NCI-H510A treated with DMSO at 0.1 percent for 48 hours (cell line): ENCODE data around the gene ARF1.

Experiments
- DNase-seq: peaks from one replicate; lab custom pipeline; 2025; lab: John Stamatoyannopoulos, UW

ARF1 gene

DNA sequence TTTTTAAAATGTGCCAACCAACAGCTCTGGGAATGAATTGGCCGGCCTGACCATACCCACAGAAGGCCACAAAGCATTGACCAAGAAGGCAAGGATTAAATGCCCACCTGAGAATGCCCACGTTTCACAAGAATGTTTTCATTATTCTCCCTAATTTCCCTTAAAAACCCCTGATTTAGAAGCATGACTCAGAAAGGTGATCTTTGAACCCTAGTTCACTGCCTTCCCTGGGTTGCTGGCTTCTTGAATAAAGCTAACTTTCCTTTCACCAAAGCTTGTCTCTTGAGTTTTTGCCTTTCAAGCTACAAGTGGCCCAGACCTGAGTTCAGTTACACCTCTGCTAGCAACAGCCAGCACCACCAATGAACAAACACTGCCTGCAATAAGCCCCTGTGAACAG is 41.0 kb downstream of the ARF1 start:
- DNase-seq: no peak

DNA sequence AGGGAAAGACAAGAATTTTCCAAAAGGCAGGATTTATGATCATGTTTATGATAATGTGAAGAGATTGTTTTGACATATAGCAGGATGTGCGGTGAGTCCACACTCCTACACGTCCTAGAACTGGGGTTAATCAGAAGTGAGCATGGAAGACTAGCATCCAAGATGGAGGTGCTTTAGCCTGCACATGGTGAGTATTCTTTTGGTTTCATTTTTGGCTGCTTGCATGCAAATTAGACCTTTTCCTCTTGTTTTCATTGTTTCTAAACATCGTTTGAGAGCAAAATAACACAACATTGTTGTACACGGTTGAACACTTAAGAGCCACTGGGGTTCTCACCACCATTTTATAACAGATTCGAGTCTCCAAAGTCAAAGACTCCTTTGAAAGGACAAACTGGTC is 42.7 kb downstream of the ARF1 start:
- no peak for DNase-seq

DNA sequence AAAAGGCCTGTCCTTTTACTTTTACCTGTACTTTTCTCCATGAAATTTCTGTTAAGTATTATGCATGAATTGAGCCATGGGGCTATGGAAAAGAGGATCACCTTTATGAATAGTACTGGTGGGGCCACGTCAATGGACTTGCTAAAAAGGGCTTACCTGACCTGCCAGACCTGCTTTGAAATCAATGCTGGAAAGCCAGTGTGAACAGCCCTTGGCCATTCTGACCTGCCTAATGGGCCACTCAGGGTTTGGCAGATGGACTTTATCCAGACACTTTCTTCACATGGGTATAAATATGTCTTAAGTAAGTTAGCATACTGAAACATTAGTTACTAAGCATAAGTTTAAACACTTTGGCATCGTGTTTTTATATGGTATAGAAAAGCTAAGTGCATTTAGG is 49.3 kb downstream of the ARF1 start:
- DNase-seq: no peak

DNA sequence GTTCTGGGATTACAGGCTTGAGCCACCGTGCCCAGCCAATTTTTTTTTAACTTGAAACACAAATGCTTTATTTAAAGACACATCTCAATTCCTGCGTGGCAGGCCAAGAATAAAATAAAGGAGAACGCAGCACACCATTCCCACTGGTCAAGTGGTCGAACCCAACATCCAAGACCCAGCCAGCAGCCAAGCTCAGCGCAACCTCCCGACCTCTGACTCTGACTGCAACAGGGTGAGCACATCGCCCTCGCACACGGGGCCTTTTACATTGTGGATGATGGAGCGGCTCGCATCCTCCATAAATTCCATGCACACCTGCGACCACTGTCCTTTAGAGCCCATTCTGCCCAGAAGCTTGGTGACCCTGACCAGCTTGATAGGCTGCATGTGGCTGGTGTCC is 52.1 kb downstream of the ARF1 start:
- DNase-seq: no peak

DNA sequence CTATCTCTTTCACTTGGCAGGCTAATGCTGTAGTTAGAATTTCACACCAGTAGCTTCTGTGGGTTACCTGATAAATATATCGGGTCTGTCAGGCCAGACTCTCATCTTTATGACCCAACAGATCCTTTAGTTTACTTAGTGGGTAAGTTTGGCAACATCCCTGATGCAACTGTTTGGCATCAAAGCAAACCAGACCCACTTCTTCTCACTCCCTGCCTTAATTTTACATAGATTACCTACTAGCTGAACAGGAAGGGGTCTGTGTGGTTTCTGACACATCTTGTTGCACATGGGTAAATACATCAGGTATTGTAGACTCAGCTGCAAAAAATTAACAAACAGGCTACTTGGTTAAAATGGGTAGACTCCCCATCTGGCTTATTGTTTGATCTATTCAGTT is 54.4 kb downstream of the ARF1 start:
- no peak for DNase-seq

DNA sequence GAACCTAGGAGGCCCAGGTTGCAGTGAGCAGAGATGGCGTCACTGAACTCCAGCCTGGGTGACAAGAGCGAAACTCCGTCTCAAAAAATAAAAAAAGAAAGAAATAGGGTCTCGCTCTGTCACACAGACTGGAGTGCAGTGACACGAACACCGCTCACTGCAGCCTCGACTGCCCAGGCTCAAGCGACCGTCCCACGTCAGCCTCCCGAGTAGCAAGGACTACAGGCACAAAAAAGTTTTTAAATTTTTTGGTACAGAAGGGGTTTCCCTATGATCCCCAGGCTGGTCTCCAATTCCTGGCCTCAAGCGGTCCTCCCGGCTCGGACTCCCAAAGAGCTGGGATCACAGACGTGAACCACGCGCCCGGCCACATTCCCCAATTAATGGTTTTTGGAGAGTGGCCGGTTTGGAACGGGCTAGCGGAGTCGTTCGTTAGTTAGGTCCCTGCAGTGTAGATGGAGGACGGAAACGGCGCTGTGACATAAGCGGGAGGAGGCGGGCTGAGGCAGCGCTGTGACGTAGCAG is 57.0 kb downstream of the ARF1 start:
- DNase-seq: no peak

DNA sequence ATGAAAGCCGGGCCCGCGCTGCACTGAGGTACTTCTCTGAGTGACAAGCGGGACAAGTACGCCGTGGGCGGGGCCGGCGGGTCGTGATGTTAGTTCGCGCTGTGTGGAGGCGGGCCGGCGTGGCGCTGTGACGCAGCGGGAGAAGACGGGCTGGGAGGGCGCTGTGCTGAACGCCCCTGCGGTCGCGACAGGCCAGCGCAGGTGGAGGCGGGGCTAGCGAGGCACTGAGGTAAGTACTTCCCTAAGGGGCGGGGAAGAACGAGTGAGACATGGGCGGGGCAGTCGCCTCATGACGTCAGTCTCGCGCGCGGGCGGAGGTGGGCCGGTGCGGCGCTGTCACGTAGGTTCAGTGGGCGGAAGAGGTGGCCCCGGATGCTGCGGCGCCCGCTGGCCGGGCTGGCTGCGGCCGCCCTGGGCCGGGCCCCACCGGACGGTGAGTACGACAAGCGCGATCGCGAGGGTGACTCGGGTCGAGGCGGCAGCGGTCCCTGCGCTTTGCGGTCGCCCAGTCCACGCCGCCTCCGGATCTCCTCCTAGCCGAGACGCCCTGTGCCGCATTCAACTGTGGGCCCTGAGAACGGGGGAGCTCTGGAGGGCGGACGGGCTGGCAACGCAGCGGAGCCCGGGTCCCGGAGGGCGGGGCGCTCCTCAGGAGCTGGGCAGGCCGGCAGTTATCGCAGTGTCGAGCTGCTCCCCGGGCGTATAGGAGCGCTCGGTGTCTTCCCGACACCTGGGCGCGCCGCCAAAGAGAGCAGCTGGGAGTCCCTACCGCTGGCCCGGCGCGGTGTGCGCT is 57.6 kb downstream of the ARF1 start, which contains the start of gene GUK1:
Gene GUK1, plus strand, starts transcription at position 349 of the 793 bp plus-strand sequence. Its CDS starts 24 bp downstream, at position 373.
- peak; percentile 97 for DNase-seq

DNA sequence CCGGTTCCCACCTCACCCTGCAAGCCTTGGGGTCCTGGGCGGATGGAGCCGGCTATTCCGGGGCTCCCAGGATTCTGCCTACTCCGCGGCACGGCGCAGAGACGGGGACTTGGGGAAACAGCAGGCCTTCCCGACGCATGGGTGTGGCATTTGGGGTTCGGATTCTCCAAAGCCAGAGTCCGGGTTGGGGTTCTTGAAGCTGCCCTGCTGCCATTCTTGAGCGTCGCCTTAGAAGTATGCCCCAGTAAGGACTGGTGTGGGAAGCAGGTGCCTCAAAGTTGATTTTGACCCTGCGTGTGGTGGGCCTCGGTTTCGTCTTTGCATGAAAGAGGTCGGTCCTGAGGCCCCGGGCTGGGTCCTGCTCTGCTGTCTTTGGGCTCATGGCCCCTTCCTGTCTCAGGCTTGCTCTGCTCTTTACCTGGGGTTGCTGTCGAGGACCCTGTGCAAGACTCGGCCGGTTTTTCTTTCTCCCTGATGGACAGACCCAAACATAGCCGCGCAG is 58.3 kb downstream of the ARF1 start:
- DNase-seq: no peak

DNA sequence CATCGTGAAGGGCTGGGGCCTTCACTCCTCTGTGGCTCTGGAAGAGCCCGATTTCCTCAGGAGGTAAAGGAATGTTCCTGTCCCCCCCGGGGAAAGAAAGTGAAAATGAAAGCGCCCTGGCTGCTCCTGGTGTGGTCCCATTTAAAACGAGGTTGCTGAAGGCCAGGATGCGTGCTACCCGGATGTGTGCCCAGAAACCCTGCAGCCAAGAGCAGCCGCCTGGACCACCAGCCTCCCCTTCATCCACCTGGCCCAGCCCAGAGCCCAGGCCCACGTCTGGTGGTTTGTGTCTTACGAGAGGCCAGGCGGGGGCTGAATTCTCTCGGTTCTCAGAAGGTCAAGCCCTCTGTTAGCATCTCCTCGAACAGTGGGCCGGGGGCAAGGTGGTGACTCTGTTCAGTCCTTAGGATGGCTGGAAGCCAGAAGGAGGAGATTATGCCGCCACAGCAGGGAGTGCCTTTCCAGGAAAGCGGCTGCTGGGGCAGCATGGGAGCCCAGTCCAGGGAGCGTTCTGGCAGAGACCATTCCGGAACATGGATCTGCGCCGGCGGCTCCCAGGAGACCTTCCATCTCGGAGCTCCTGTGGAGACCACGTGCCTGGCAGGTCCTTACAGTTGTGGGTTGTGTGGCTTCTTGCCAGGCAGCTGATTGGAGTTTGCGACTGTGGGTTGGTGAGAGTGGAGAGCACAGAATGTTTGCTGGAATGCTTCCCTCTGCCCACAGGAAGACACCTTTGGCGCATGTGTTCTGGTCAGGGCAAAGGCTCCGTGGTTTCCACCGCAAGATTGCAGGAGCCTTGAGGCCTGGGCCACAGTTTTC is 58.9 kb downstream of the ARF1 start:
- no peak for DNase-seq

DNA sequence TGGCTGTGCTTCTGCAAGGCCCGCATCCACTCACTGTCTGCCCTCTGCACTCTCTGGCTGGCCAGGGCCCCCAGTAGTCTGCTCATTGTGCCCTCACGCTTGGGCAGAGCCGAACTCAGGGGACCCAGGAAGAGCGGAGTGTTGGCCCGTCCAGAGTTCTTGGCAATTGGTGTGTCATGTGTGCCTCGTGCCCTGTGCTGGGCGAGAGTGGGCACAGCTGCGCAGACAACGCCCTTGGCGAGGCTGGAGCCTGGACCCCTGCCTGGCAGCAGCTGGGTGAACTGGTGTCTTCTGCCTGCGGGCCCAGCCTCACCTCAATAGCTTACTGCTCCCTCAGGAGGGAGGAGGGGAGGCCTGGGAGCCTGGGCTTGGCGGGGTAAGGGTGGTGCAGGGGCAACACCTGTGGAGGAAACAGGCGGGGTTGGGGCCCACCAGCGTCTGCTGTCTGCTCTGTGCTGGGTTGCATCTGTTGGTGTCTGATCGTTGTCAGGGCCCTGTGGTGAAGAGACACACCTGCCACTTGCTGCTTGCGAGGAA is 59.7 kb downstream of the ARF1 start:
- DNase-seq: no peak

DNA sequence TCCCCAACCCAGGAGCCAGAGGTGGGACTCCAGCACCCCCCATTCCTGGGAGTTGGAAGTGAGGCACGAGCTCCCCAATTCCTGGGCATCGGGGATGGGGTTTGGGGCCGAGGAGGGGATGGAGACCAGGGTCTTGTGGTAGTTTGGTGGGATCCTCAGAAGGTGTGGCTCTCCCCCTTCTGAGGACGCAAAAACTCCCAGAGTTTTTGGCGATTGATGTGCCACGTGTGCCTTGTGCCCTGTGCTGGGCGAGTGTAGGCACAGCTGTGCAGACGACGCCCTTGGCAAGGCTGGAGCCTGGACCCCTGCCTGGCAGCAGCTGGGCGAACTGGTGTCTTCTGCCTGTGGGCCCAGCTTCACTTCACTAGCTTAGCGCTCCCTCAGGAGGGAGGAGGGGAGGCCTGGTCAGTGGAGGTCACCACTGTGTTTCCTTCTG is 60.2 kb downstream of the ARF1 start:
- DNase-seq: no peak

DNA sequence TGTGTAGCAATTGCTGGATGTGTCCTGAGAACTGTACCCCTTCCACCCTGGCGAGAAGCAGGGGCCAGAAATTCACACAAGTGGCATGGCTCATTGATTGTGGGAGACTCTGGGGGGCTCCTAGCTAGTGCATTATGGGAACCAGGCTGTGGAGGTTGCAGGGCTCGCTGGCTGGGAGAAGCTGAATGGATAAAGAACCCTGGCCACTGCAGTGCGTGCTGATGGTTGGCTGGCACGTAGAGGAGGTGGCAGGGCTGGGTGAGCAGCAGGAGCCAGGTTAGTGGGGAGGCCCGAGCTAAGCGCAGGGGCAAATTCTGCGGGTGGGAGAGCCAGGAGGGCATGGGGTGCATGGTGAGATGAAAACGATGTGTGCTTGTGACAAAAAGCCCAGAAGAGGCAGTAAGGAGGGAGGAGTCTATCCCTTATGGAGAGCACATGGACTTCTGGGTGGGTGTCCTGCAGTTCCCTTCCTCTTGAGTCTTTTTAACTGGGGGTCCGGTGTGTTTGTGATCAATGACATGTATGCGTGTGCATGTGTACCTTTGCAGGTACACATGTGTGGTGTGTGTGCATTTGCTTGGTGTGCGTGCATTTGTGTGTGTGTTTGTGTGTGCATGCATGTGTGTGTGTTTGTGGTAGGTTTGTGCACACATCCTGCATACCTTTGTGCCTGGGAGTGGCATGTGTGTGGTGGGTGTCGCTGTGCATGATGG is 61.1 kb downstream of the ARF1 start:
- DNase-seq: no peak

DNA sequence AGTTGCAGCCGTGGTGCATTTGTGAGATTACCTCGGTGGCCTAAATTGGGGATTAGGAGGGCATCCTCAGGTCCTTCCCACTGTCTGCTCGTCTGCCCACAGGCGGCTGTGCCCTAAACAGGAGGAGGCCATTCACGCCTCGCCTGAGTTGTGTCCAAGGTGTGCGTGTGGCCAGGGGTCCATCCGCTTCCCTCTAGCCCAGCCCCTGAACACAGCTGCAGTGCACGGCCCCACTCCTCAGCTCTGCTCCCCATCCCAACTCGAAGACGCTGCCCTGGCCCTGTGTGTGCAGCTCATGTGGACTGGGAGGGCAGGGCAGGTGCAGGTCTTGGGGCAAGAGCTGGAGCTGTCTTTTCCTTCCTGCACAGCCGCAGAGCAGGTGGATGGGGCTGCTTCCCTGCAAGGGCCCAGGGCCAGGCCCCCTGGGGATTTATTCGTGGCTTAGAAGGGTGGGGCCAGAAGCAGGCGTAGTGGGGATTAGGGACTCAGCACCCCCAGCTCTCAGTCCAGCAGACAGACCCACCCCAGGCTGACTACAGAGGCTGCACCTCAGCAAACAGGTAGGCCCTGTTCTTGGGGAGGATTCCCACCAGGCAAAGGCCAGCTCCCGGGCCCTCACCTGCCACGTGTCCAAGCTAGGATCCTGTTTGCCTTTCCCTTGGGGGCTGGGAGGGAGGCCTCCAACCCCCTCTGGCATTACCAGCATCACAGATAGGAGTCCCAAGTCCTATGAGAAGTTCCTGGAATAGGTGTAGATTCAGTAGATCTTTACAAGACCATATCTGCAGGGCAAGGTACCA is 61.9 kb downstream of the ARF1 start:
- no peak for DNase-seq

DNA sequence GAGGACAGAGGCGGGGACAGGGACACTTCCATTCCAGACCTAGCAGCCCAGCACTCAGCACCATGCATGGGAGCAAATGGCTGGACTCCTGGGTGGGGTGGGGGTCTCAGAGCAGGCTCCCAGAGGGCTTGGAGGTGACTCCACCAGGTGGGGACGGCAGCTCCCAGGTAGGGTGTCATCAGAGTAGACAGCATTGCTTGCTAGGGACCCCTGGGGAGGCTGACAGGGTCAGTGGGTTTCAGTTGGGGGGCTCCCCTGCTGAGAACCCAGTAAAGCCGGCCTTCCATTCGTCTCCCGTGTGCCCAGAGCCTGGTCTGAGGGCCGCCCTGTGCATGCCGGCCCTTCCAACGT is 62.5 kb downstream of the ARF1 start:
- no peak for DNase-seq

DNA sequence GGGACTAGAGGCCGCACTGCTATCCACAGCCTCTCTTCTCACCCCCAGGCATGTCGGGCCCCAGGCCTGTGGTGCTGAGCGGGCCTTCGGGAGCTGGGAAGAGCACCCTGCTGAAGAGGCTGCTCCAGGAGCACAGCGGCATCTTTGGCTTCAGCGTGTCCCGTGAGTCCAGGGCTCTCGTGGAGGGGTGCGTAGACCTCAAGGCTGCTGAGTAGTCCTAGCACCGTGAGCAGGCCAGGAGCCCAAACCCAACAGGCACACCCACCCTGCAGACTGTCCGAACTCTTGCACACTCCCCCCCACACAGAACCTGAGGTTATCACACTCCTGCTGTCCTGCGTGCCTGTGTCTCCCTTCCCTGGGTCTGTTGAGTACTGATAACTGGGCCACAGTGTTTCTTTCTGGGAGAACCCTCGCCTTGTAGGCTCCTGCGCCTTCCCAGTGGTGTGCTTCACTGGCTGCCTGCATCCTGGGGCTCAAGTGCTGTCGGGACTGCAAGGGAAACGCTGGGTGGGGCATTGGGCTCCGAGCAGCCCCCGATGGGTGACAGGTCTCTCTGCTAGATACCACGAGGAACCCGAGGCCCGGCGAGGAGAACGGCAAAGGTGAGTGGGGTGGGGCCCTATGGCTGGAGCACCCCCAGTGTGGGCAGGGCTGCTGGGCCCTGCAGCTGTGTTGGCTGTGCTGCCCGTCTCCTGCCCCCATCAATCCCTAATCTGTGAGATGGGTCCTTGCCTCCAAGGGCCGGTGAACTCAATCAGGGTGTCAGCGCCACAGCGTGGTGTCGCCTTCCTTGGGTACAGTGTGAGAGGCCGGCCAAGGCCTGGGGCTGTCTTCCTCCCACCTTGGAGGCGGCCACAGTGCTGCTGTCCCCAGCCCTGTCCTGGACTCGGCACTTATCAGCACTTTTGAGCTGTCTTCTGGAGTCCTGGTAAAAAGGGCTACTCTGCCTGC is 63.2 kb downstream of the ARF1 start:
- no peak for DNase-seq

DNA sequence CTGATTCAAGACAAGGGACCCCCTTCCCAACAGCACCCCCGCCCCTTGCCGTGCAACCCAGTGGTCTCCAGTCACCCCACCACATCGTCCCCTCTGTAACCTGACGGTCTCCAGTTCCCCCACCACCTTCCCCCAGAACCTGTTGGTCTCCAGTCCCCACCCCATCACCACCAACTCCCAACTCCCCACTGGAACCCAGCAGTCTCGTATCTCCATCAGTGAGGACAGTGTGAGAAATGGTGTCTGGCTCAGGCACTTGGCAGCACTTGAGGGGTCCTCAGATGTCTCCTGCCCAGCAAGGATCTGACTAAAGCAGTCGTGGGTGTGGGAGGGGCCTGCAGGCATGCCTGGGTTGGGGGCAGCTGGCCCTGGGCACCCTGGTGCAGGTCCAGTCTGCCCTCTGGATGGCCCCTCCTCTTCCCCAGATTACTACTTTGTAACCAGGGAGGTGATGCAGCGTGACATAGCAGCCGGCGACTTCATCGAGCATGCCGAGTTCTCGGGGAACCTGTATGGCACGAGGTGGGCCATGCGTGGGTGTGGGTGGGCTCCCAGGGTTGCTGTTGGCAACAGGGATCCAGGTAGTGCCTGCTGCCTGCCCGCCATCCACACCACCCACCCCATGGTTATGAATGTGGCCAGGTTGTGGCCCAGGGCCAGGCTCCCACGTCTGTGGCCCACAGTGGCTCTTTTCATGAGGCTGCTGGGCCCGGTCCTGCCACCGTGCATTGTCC is 64.1 kb downstream of the ARF1 start:
- DNase-seq: no peak

DNA sequence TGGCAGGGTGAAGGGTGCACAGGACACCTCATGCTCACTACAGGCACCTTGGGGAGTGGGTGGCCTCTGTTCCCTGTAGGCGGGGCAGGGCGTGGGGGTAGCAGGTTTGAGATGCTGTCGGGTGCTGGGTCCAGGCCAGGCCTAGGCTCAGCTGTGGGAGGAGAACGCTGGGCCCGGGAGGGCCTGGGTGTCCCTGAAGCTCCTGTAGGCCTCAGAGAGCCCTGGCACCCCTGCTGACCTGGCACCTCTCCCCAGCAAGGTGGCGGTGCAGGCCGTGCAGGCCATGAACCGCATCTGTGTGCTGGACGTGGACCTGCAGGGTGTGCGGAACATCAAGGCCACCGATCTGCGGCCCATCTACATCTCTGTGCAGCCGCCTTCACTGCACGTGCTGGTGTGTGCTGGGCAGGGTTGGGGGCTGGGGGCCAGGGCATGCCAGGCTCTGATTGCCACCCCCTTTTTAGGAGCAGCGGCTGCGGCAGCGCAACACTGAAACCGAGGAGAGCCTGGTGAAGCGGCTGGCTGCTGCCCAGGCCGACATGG is 64.7 kb downstream of the ARF1 start:
- DNase-seq: no peak

DNA sequence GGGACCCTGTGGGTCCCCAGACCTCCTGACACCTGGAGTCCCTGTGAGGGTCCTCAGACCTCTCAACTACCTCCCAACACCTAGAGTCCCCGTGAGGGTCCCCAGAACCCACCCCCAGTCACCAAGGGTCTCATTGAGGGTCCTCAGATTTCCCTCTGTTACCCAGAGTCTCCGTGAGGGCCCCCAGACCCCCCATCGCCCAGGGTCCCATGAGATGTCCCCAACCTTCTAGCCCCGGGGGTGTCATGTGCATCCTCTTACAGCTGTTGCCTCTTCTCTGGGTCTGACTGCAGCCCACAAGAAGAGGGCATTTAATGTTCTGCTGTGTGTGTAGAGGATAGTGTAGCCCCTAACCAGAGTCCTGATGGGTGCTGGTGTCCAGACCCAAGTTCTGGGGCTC is 65.3 kb downstream of the ARF1 start:
- DNase-seq: no peak
